ENCODE measurements around the gene HOXB8. TPM values are rescaled to one million over a fixed set of nuclear protein-coding genes. Genes with fewer than 3 reads are reported as not detected.

HOXB8 gene
- total and polyA plus RNA-seq, 2 experiments from 2014 or later, result 0.31 to 0.57 TPM

DNA sequence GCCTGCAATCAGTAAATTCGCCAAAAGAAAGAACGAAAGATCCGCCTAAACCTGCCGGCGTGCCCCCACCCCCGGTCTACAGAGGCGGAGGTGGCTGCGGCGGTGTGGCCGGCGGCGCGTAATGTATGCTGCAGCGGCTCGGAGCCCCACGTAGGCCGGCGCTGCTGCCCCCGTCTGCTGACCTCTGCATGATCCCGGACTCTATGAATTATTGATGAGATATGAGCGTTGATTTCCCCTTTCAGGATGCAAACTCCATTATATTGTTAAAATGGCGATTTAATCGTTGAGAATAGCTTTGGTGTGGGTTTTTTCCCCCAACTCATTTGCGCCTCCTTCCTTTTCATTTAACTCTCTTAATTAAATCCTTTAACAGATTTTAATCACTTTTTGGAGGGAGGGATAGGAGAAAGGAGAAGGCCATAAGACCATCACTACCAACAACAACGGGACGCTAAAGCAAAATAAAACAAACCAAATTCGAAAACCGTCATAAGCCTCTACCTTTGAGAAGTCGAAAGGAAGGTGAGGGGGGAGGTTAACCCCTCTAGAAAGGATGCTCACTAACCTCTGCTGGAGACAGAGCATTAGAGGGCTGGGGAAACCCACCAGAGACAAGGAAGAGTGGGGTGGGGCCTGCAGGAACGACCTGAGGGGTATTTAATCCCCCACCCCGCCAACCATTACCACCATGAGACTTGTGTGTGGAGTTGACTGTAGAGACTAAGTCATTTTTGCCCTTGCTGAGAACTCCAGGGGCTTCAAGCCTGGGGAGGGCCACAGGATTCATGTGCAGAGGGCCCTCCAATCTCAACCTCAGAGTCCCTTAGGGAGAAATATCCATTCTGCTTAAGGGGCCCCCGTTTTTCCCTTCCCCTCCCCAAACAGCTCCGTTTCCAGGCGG lies 28.5 kb downstream of the HOXB8 start:
- H4K20me1 ChIP-seq (ENCODE audit: insufficient read depth, poor library complexity, severe bottlenecking), result no peaks in the 10 kb centered on the region
- WGBS (ENCODE audit: low lambda C conversion rate, missing lambda C conversion rate), result 15% methylated on average over 34 of the region's 34 CpGs
- no peaks in the 10 kb centered on the region for H3K9me3 ChIP-seq (ENCODE audit: low read depth)
- DNase-seq (ENCODE audit: low spot score), result no peak
- peak overlapping the region; percentile 33 for H3K27ac ChIP-seq
- H3K4me1 ChIP-seq (ENCODE audit: insufficient read depth), result peaks cover 9% of the 10 kb centered on the region
- H3K79me2 ChIP-seq, result peaks cover 25% of the 10 kb centered on the region
- no peaks in the 10 kb centered on the region for H3K9me2 ChIP-seq (replicated peaks; ENCODE audit: insufficient read depth)
- H3K4me3 ChIP-seq, result no peak overlapping the region
- H3K36me3 ChIP-seq (replicated peaks; ENCODE audit: insufficient read depth, low read depth), result no peaks in the 10 kb centered on the region
- TF ChIP-seq, protein P1, sequence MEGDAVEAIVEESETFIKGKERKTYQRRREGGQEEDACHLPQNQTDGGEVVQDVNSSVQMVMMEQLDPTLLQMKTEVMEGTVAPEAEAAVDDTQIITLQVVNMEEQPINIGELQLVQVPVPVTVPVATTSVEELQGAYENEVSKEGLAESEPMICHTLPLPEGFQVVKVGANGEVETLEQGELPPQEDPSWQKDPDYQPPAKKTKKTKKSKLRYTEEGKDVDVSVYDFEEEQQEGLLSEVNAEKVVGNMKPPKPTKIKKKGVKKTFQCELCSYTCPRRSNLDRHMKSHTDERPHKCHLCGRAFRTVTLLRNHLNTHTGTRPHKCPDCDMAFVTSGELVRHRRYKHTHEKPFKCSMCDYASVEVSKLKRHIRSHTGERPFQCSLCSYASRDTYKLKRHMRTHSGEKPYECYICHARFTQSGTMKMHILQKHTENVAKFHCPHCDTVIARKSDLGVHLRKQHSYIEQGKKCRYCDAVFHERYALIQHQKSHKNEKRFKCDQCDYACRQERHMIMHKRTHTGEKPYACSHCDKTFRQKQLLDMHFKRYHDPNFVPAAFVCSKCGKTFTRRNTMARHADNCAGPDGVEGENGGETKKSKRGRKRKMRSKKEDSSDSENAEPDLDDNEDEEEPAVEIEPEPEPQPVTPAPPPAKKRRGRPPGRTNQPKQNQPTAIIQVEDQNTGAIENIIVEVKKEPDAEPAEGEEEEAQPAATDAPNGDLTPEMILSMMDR (IDR thresholded peaks at IDR 0.05; ENCODE audit: poor library complexity), result no peak
- TF ChIP-seq EZH2 (IDR thresholded peaks at IDR 0.05; ENCODE audit: borderline replicate concordance), result no peak
- no peak for TF ChIP-seq EZH2phosphoT487 (IDR thresholded peaks at IDR 0.05; ENCODE audit: low read depth, severe bottlenecking, unreplicated experiment)
- peak overlapping the region; percentile 47 for H2AFZ ChIP-seq
- peak overlapping the region; percentile 93 for H3K4me2 ChIP-seq
- H3K27me3 ChIP-seq, result peaks cover 93% of the 10 kb centered on the region

DNA sequence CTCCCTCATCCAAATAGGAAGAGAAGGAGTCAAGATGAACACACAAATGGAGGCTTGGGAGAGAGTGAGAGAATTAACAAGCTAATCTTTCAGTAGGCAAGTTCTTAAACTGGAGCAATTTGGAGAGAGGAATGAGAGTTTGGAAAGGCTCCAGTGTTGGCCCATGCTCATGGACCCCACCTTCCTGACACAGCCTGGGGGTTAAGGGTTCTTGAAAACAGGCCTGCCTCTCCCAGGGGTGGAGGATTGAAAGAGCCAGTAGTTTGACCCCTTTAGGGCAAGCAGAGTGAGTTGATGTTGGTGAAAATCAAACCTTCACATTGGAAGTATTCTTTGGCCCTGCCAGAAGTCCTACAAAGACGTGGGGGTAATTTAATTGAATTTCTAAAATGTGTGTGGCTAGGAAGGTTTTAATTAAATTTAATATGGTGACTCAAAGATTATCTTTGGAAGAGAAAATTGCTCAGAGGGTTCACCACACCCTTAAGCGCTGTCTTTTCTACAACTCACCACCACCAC lies 30.8 kb downstream of the HOXB8 start:
- peaks cover 94% of the 10 kb centered on the region for H3K27me3 ChIP-seq
- H3K4me2 ChIP-seq, result peak overlapping the region; percentile 93
- H4K20me1 ChIP-seq (ENCODE audit: insufficient read depth, poor library complexity, severe bottlenecking), result no peaks in the 10 kb centered on the region
- H3K79me2 ChIP-seq, result peaks cover 34% of the 10 kb centered on the region
- TF ChIP-seq EZH2 (IDR thresholded peaks at IDR 0.05; ENCODE audit: borderline replicate concordance), result no peak
- no peak for TF ChIP-seq EZH2phosphoT487 (IDR thresholded peaks at IDR 0.05; ENCODE audit: low read depth, severe bottlenecking, unreplicated experiment)
- TF ChIP-seq, protein P1 (IDR thresholded peaks at IDR 0.05; ENCODE audit: poor library complexity), result no peak
- DNase-seq (ENCODE audit: low spot score), result no peak
- no peaks in the 10 kb centered on the region for H3K9me3 ChIP-seq (ENCODE audit: low read depth)
- H3K4me3 ChIP-seq, result no peak overlapping the region
- 36% methylated on average over 2 of the region's 2 CpGs for WGBS (ENCODE audit: low lambda C conversion rate, missing lambda C conversion rate)
- no peak overlapping the region for H2AFZ ChIP-seq
- H3K36me3 ChIP-seq (replicated peaks; ENCODE audit: insufficient read depth, low read depth), result no peaks in the 10 kb centered on the region
- H3K27ac ChIP-seq, result no peak overlapping the region
- H3K4me1 ChIP-seq (ENCODE audit: insufficient read depth), result peaks cover 18% of the 10 kb centered on the region
- no peaks in the 10 kb centered on the region for H3K9me2 ChIP-seq (replicated peaks; ENCODE audit: insufficient read depth)

DNA sequence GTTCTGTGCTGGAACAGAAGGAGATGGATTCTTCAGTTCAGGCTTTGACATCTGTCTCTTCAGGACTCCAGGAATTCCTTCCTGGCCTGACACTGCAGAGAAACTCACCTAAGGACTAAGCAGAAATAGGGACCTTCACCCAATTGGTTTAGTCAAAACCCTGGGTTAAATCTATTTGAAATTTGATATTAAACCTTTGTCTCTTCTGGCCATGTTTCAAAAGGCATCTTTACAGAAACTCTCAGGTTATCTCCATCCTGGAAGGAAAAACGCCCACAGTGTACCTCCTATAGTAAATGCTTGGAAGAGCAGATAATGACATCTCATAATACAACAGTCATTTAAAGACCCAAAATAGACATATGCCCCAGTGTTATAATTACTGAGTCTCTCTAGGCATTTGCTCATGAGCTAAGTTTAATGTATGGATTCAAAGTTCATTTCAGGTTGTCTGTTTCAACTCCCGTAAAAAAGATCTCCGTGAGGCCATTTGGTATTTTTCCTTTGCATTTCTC lies 31.3 kb downstream of the HOXB8 start:
- no peaks in the 10 kb centered on the region for H3K36me3 ChIP-seq (replicated peaks; ENCODE audit: insufficient read depth, low read depth)
- no peak overlapping the region for H2AFZ ChIP-seq
- peaks cover 38% of the 10 kb centered on the region for H3K79me2 ChIP-seq
- H4K20me1 ChIP-seq (ENCODE audit: insufficient read depth, poor library complexity, severe bottlenecking), result no peaks in the 10 kb centered on the region
- no peak for DNase-seq (ENCODE audit: low spot score)
- no peaks in the 10 kb centered on the region for H3K9me3 ChIP-seq (ENCODE audit: low read depth)
- TF ChIP-seq EZH2 (IDR thresholded peaks at IDR 0.05; ENCODE audit: borderline replicate concordance) (no peak), EZH2phosphoT487 (IDR thresholded peaks at IDR 0.05; ENCODE audit: low read depth, severe bottlenecking, unreplicated experiment) (peak; percentile 32)
- H3K9me2 ChIP-seq (replicated peaks; ENCODE audit: insufficient read depth), result no peaks in the 10 kb centered on the region
- WGBS (ENCODE audit: low lambda C conversion rate, missing lambda C conversion rate), result 55% methylated on average over 3 of the region's 3 CpGs
- peaks cover 94% of the 10 kb centered on the region for H3K27me3 ChIP-seq
- H3K27ac ChIP-seq, result no peak overlapping the region
- H3K4me3 ChIP-seq, result no peak overlapping the region
- H3K4me1 ChIP-seq (ENCODE audit: insufficient read depth), result peaks cover 18% of the 10 kb centered on the region
- no peak overlapping the region for H3K4me2 ChIP-seq

DNA sequence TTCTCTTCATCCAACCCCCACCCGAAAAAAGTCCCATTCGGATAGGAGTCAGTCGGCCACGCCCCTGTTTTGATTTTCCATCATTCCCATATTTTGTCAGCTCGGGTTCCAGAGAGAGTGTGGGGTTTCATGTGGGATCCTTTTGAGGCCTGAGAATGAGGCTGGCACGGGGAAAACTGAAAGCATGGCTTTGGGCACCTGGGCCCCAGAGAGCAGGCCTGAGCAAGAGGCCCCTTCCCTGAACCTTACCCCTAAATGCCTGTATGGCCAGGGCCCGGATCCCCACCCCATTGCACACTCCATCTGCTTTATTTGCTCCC lies 32.4 kb downstream of the HOXB8 start:
- H3K4me1 ChIP-seq (ENCODE audit: insufficient read depth), result peaks cover 18% of the 10 kb centered on the region
- H3K79me2 ChIP-seq, result peaks cover 38% of the 10 kb centered on the region
- no peaks in the 10 kb centered on the region for H3K9me3 ChIP-seq (ENCODE audit: low read depth)
- TF ChIP-seq EZH2 (IDR thresholded peaks at IDR 0.05; ENCODE audit: borderline replicate concordance) (no peak), EZH2phosphoT487 (IDR thresholded peaks at IDR 0.05; ENCODE audit: low read depth, severe bottlenecking, unreplicated experiment) (no peak)
- TF ChIP-seq, protein P1 (IDR thresholded peaks at IDR 0.05; ENCODE audit: poor library complexity), result no peak
- H3K9me2 ChIP-seq (replicated peaks; ENCODE audit: insufficient read depth), result no peaks in the 10 kb centered on the region
- H3K4me2 ChIP-seq, result peak overlapping the region; percentile 91
- H3K4me3 ChIP-seq, result peak overlapping the region; percentile 39
- H4K20me1 ChIP-seq (ENCODE audit: insufficient read depth, poor library complexity, severe bottlenecking), result no peaks in the 10 kb centered on the region
- peak overlapping the region; percentile 80 for H3K27ac ChIP-seq
- H2AFZ ChIP-seq, result no peak overlapping the region
- DNase-seq (ENCODE audit: low spot score), result no peak
- no peaks in the 10 kb centered on the region for H3K36me3 ChIP-seq (replicated peaks; ENCODE audit: insufficient read depth, low read depth)
- peaks cover 87% of the 10 kb centered on the region for H3K27me3 ChIP-seq
- WGBS (ENCODE audit: low lambda C conversion rate, missing lambda C conversion rate), result 34% methylated on average over 7 of the region's 7 CpGs

All from hepatocyte (in vitro differentiated cells).